KMS-11 (cell line): ENCODE measurements around the gene IL11.

Experiments
- H2AFZ ChIP-seq: fragments of 200-600 bp; sonication (generic); 2 replicates; pipeline ENCODE4 v1.6.1; 2016; ENCODE audit warnings: antibody characterized with exemption, mixed run types, low read depth
- H3K27ac ChIP-seq: fragments of 200-600 bp; sonication (generic); 2 replicates; pipeline ENCODE4 v1.6.1; 2016; ENCODE audit warnings: mild to moderate bottlenecking, mixed run types
- H3K27me3 ChIP-seq: fragments of 200-600 bp; sonication (generic); 2 replicates; pipeline ENCODE4 v1.6.1; 2017; ENCODE audit warnings: mild to moderate bottlenecking, low read depth, mixed run types, moderate library complexity; ENCODE audit not compliant: insufficient read depth
- H3K36me3 ChIP-seq: fragments of 200-600 bp; sonication (generic); 2 replicates; pipeline ENCODE4 v1.6.1; 2017; ENCODE audit warnings: mild to moderate bottlenecking, mixed run types; ENCODE audit not compliant: insufficient read depth
- H3K4me1 ChIP-seq: fragments of 200-600 bp; sonication (generic); 2 replicates; pipeline ENCODE4 v1.6.1; 2016; ENCODE audit warnings: mild to moderate bottlenecking, low read depth, mixed run types; ENCODE audit not compliant: poor library complexity, severe bottlenecking
- H3K4me2 ChIP-seq: fragments of 200-600 bp; sonication (generic); 2 replicates; pipeline ENCODE4 v1.7.0; 2016; ENCODE audit warnings: mild to moderate bottlenecking, mixed run types
- H3K4me3 ChIP-seq: fragments of 200-600 bp; sonication (generic); IDR thresholded peaks from 2 replicates; pipeline ENCODE4 v1.6.1; 2017; ENCODE audit warnings: low read depth, low read length, mixed read lengths; ENCODE audit not compliant: insufficient read depth
- H3K79me2 ChIP-seq: fragments of 200-600 bp; sonication (generic); 2 replicates; pipeline ENCODE4 v1.6.1; 2016; ENCODE audit warnings: low read depth, mixed run types; ENCODE audit not compliant: insufficient read depth
- H3K9ac ChIP-seq: fragments of 200-600 bp; sonication (generic); 2 replicates; pipeline ENCODE4 v1.6.1; 2016; ENCODE audit warnings: mild to moderate bottlenecking, mixed run types
- H4K20me1 ChIP-seq: fragments of 200-600 bp; sonication (generic); 2 replicates; pipeline ENCODE4 v1.6.1; 2016; ENCODE audit warnings: mild to moderate bottlenecking, mixed run types; ENCODE audit not compliant: insufficient read depth
- TF ChIP-seq, protein P1 (sequence below): fragments of 200-600 bp; sonication (generic); conservative IDR thresholded peaks from 2 replicates; pipeline ENCODE4 v1.6.1; 2017; ENCODE audit warnings: low read depth, mild to moderate bottlenecking, antibody characterized with exemption, low read length, moderate library complexity, mixed read lengths

IL11 gene

GRCh38 chr19:55322204-55322885, 47.9 kb downstream of the IL11 start:
- Histone ChIP-seq H3K9ac (no peak overlapping the region), H4K20me1 (no peaks in the 10 kb centered on the region), H3K36me3 (no peaks in the 10 kb centered on the region), H3K4me3 (no peak overlapping the region), H3K27me3 (no peaks in the 10 kb centered on the region; the same call in 1 of the 2 replicates), H3K27ac (no peak overlapping the region), H2AFZ (no peak overlapping the region), H3K4me1 (peaks cover 12% of the 10 kb centered on the region), H3K79me2 (no peaks in the 10 kb centered on the region), H3K4me2 (no peak overlapping the region)
- TF ChIP-seq, protein P1, sequence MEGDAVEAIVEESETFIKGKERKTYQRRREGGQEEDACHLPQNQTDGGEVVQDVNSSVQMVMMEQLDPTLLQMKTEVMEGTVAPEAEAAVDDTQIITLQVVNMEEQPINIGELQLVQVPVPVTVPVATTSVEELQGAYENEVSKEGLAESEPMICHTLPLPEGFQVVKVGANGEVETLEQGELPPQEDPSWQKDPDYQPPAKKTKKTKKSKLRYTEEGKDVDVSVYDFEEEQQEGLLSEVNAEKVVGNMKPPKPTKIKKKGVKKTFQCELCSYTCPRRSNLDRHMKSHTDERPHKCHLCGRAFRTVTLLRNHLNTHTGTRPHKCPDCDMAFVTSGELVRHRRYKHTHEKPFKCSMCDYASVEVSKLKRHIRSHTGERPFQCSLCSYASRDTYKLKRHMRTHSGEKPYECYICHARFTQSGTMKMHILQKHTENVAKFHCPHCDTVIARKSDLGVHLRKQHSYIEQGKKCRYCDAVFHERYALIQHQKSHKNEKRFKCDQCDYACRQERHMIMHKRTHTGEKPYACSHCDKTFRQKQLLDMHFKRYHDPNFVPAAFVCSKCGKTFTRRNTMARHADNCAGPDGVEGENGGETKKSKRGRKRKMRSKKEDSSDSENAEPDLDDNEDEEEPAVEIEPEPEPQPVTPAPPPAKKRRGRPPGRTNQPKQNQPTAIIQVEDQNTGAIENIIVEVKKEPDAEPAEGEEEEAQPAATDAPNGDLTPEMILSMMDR = no peak

- Histone ChIP-seq H4K20me1 (no peaks in the 10 kb centered on the region), H3K4me3 (no peak overlapping the region), H3K36me3 (no peaks in the 10 kb centered on the region), H3K27me3 (no peaks in the 10 kb centered on the region; the same call in 1 of the 2 replicates), H3K4me2 (no peak overlapping the region), H3K27ac (no peak overlapping the region), H3K79me2 (no peaks in the 10 kb centered on the region), H3K4me1 (peaks cover 12% of the 10 kb centered on the region), H2AFZ (no peak overlapping the region), H3K9ac (no peak overlapping the region)
- TF ChIP-seq, protein P1 = no peak
These were observed 48.7 kb downstream of the IL11 start for GRCh38 chr19:55321466-55322137.

- TF ChIP-seq, protein P1 = no peak
These were observed 49.3 kb downstream of the IL11 start for GRCh38 chr19:55320844-55321419.

GRCh38 chr19:55319785-55320184, 50.5 kb downstream of the IL11 start:
- Histone ChIP-seq H3K27me3 (no peaks in the 10 kb centered on the region; the same call in 1 of the 2 replicates), H3K36me3 (no peaks in the 10 kb centered on the region), H2AFZ (no peak overlapping the region), H3K4me3 (no peak overlapping the region), H3K4me1 (peaks cover 2% of the 10 kb centered on the region), H3K27ac (no peak overlapping the region), H3K79me2 (no peaks in the 10 kb centered on the region), H3K4me2 (no peak overlapping the region), H3K9ac (no peak overlapping the region), H4K20me1 (no peaks in the 10 kb centered on the region)
- TF ChIP-seq, protein P1 = no peak

More at GRCh38 chr19:55320844-55321419, 49.3 kb downstream of the IL11 start:
- Histone ChIP-seq H2AFZ (no peak overlapping the region), H3K4me3 (no peak overlapping the region), H3K4me2 (no peak overlapping the region), H3K27ac (no peak overlapping the region), H3K9ac (no peak overlapping the region), H3K4me1 (peaks cover 12% of the 10 kb centered on the region), H3K36me3 (no peaks in the 10 kb centered on the region), H4K20me1 (no peaks in the 10 kb centered on the region), H3K27me3 (no peaks in the 10 kb centered on the region; the same call in 1 of the 2 replicates), H3K79me2 (no peaks in the 10 kb centered on the region)
